NOMO-1 (cell line): ENCODE results near the gene CSRNP2.
A peak's percentile ranks its signal among the peaks of the same experiment; 100 is the strongest.

Source experiments
- DNase-seq, 2 experiments: peaks; one replicate each; lab custom pipeline; 2025; ENCODE audit not compliant: unreplicated experiment in 2 of 2; lab: John Stamatoyannopoulos, UW

CSRNP2 gene, protein sequence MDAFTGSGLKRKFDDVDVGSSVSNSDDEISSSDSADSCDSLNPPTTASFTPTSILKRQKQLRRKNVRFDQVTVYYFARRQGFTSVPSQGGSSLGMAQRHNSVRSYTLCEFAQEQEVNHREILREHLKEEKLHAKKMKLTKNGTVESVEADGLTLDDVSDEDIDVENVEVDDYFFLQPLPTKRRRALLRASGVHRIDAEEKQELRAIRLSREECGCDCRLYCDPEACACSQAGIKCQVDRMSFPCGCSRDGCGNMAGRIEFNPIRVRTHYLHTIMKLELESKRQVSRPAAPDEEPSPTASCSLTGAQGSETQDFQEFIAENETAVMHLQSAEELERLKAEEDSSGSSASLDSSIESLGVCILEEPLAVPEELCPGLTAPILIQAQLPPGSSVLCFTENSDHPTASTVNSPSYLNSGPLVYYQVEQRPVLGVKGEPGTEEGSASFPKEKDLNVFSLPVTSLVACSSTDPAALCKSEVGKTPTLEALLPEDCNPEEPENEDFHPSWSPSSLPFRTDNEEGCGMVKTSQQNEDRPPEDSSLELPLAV

DNA sequence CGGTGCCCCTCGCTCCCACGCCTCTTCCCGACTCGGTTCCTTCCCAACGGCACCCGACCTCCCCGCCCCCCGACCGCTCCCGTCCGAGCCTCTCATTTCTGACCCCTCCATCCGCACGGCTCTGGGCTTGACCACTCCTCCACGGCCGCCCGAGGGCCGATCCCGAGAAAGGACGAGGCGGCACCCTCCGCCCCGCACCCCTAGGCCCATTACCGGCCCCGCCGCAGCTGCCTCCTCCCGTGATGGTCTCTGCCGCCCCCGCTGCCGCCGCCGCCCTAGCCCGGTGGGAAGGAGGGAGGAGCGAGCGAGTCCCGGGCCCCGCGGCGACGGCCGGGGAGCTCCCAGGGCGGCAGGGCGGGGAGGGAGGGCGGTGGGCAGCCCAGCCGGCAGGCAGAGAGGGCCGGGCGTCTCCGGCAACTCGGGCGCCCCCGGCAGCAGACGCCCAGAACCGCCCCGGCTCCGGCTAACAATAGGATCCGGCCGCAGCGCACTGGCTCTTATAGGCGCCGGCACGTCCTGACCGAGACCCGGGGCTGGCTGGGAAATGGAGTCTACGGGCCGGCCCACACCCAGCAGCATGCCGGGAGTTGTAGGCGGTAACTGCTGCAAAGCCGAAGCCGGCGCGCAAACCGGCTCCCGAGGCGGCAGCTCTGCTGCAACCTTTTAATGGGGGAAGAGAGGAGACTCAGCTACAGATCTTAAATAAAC, at the start of gene CSRNP2:
CSRNP2 (minus strand) TSS at position 471 of the 708 bp plus-strand sequence. CDS start 7,035 bp downstream, outside the sequence.
- peak; percentile 96 to 99 for DNase-seq

DNA sequence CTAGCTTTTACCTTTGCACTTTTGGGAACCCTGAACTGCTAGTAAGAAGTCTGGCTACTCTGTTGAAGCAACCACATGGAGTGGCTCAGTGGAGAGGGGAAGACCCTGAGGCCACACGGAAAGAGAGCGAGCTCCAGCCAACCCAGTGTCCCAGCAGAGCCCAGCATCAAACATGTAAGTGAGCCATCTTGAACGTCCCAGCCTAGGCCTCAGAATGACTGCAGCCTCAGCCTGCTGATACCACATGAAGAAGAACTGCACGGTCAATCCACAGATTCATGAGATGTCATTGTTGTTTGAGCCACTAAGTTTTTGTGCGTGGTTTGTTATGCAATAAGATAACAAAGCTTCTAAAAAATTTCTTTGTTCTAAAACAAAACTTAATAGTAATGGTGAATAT, 49.3 kb upstream of the CSRNP2 start:
- no peak for DNase-seq

DNA sequence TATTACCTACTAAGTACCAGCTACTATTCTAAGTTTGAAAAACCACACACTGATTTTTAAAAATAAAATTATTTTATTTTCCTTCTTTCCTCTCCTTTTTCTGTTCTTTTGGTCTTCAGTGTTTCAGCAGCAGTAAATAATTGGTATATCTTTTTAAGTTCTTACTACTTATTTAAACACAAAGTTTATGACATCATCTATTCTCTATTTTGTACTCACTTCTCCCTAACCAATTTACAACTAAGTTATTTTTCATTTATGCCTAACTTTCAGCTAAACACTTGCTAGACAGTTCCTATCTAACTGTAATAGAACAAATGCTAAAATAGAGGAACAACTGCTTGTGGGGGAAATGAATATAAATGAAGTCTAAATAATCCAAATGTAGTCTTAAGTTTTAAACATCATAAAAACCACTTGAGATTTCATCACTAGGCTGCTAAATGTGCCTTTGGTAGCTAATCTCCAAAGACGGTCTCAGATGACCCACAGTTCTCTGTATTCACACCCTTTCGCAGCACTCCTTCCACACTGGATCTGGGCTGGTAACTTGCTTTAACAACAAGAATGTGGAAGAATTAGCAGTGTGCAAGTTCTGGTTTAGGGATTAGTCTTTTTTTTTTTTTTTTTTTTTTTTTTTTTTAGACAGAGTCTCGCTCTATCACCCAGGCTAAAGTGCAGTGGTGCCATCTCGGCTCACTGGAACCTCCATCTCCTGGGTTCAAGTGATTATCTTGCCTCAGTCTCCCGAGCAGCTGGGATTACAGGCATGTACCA, 48.5 kb upstream of the CSRNP2 start:
- DNase-seq, result no peak

DNA sequence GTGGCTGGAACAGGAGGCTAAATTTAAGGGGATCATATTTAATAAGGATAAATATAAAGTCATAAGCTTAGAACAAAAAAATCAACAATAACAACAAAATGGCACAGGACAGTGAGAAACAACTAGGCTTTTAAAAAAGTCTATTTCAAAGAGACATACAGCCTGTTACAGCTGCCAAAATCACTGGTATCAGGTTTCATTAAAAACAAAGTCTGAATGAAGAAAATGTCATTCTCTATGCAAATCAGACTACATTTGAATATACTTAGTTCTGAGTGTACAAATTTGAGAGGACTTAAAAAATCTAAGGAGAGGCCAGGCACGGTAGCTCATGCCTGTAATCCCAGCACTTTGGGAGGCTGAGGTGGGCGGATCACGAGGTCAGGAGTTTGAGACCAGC, 45.5 kb upstream of the CSRNP2 start:
- DNase-seq, result no peak

DNA sequence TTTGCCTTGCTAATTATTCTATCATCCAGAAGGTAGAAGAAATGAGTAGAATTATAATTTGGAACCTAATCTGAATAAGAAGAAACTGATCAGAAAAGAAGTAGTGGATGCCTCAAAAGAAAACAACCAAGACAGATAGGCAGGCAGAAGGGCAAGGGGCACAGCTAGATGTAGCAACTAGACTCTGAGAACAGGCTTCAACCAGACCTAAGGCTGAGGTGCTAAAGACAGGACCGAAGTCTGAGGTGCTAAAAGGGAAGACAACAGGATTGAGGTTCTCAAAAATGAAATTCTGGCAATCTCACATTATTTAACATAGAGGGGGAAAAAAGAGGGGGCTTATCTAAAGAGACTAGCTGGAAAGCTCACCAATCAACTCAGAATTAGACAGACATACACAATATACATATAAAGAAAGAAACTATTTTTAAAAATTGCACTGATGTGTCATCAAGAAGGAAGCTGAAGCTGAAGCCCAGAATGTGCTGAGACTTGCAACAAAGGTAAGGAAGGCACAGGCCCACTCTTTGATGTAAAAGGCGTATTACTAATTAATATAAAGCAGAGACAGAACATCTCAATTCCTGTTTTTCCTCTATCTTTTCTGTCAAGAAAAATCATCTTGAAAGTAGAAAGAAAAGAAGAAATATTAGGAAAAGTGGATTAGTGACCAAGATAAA, 43.8 kb upstream of the CSRNP2 start:
- no peak for DNase-seq

DNA sequence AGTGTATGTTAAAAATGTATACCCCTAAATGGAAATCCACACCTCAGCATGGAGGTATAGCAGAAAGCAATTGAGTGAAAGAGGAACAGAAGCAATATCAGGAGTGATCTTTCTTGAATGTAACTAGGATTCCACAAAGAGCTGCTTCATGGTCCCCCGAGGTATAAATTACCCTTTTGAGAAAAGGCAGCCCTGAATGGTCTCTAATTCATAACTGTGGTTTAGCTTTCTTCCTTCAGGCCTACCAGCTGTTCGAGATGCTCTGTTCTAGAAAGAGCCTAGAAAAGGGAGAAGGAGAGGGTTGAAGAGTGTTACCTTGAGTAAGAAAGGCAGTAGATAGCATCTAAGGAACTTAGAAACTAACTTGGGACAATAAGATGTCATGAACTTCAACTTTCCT, 42.9 kb upstream of the CSRNP2 start:
- no peak for DNase-seq

DNA sequence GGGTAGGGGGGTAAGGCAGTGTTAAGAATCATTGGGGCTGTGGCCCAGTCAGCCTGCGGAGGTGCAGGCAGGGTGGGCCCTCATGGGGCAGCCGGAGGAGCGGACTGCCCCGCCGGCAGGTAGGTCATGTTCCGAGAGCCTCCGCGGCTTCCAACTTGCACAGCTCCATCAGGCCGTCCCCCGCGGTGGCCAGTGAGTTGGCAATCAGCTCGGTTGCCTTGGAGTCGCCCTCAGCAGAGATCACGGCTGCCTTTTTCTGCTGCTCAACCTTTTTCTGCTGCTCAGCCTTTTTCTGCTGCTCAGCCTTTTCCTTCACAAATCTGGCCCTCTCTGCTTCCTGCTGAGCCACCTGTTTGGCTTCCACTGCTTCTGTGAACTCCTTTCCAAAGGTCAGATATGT, 41.1 kb upstream of the CSRNP2 start:
- no peak for DNase-seq

DNA sequence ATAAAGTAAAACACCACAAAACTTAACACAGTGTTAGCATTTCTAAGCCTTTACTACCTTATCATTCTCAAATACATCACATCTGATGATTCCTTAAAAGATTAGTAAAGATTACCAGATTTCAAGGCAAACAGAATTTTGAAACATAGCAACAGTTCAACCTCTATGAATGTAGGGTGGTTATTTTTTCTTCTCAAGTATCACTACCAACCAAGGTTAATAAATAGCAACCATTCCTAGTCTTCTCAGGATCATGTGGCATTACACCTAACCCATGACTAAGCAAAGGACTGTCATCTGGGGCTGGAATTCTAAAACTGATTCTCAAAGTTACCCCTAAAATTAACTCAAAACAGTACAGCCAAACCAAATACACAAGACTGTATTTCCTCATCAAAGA, 39.4 kb upstream of the CSRNP2 start:
- DNase-seq, result no peak

DNA sequence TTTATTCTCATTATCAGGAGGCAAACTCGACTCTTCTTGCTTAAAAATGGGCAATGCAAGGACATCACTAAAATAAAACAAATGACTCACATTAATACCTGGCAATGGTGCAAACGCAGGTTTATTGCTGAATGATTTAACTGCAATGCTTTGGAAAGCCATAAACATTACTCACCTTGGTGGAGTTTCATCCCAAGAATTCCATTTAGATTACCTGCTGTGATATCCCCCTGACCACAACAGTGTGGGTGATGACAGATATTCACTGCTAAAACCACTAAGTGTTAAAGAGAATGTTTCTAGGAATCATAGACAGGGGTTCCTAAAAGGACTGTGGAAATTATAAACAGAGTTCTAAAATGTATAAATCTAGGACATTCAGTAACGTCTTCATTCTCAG, 35.3 kb upstream of the CSRNP2 start:
- no peak for DNase-seq

DNA sequence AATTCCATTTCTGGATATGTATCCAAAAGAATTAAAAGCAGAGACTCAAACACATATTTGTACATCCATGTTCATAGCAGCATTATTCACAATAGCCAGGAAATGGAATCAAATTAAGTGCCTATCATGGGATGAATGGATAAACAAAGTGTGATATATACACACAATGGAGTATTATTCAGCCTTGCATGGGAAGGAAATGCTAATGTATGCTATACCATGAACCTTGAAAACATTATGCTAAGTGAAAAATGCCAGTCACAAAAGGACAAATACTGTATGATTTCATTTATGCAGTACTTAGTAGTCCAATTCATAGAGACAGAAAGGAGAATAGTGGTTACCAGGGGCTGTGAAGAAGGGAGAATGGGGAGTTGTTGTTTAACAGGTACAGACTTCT, 32.1 kb upstream of the CSRNP2 start:
- DNase-seq, result no peak

DNA sequence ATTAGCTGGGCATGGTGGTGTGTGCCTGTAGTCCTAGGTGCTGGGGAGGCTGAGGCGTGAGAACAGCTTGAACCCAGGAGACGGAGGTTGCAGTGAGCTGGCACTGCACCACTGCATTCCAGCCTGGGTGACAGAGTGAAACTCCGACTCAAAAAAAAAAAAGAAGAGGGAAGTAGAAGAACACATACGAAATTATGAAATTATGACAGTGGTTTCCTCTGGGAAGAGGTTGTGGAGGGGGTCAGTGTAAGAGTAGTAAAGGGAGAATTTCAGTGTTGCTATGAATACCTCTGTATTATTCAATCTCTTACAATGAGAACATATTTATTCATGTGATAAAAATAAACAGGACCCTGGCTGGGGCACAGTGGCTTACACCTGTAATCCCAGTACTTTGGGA, 24.7 kb upstream of the CSRNP2 start:
- DNase-seq, result no peak

DNA sequence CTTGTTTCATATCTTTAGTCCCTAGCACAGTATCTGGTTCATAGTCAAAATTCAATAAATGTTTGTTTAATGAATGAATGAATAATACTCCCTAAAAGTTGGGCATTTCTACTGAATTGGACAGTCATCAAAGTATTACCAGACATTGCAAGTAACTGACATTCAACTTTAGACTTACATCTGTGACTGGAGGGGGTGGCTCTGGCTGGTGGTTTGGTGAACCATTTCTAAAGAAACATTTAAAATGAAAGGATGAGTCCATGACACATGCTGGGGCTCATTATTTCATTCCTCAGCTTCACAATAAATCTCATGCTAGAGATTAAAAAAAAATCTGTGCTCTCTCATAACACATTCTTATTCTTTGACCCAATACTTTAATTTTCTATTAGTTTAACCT, 20.6 kb upstream of the CSRNP2 start:
- no peak for DNase-seq

DNA sequence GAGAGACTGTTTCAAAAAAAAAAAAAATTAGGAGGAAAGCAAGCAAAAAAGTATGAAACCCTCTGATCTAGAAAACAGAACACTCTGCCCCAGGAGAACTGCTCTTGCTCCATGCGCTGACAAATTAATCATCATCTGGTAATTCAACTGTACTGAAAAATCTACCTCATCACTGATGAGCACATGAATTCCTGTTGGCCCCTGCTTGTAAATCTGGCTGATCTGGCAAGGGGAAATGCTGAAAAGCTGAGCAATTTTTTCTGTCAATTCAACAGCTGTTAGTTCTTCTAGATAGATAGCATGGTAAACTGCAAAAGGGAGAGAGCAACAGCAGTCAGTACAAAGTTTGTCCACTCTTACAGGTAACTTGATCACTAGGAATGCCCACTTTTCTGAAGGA, 15.2 kb upstream of the CSRNP2 start:
- no peak for DNase-seq

DNA sequence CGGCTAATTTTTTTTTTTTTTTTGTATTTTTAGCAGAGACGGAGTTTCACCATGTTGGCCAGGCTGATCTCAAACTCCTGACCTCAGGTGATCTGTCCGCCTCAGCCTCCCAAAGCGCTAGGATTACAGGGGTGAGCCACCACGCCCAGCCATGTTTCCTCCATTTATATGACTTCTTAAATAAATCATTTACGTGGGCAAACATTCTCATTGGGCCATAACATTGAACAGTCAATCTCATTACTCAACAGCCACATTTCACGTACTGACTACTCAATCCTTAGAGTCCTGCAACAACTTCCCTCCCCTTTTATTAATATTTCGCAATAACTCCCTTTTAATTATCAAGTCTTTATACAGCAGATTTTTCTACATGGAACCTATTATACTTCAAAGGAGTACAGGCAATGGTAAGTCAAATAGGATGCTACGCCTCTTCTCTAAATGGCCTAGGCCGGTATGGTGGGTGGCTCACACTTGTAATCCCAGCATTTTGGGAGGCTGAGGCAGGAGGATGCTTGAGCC, 7.4 kb upstream of the CSRNP2 start:
- DNase-seq, result no peak

DNA sequence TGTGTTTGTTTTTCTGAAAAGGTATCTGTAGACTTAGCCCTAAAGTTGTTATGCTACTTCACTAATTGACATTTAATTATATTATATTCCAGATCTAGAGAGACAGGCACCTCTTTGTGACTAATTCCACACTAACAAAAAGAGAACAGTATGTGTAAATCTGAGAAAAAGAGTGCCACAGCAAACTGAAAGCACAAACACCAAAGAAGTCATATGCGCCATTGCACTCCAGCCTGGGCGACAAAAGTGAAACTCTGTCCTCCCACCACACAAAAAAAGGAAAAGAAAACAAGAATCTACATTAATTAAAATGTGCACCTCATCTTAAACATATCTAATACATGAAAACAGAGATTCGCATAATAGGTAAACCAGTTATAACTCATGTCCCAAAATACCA, 4.4 kb upstream of the CSRNP2 start:
- no peak for DNase-seq

DNA sequence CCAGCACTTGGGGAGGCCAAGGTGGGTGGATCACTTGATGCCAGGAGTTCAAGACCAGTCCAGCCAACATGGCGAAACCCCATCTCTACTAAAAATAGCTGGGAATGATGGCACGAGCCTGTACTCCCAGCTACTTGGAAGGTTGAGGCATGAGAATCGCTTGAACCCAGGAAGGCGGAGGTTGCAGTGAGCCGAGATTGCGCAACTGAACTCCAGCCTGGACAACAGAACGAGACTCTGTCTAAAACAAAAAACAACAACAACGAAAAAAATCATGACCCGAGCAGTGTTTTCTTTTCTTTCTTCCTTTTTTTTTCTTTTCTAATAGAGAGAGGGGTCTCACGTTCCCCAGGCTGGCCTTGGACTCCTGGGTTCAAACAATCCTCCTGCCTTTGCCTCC, 3.5 kb upstream of the CSRNP2 start:
- DNase-seq, result no peak

DNA sequence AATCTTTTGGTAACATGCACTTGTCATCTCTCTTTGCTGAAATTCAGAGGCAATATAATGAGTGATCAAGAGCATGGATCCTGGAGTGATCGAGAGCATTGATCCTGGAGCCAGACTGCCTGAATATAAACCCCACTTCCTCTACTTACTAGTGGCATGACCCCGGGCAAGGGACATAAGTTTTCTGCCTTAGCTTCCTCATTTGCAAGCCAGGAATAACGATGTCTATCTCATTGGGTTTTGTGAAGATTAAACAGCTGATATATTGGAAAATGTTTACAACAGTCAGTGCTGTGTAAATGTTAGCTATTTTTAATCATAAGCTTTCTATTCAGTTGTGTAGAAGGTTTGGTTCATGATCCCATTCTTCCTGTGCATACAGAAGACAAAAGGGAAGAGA, 2.4 kb upstream of the CSRNP2 start:
- peak in 1 of 2 experiments; percentile 47 for DNase-seq

DNA sequence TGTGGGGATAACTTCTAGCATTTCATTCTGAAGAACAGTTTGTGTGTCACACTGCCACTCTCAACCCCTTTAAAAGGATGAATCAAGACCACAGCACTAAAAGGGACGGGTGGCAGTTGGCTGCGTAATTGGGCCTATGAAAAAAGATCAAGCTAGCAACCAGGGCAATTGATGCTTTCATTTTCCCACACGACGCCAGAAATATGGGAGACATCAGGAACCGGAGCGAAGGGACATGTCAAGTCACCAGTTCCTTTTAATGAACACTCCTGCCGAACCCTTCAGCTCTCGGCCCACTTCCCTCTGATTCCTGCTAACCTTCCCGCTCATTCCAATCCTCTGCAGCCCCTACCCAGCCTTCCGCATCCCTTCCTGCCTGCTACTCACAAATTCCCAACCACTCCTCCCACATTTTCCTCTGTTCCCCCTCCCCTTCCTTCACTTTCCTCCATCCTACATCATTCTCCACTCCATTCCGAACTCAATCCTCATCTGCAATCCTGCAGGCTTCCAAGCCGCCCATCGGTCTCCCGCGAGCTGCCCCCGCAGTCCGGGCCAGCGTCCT, 753 bp downstream of the CSRNP2 start:
- peak in 1 of 2 experiments; percentile 16 for DNase-seq

DNA sequence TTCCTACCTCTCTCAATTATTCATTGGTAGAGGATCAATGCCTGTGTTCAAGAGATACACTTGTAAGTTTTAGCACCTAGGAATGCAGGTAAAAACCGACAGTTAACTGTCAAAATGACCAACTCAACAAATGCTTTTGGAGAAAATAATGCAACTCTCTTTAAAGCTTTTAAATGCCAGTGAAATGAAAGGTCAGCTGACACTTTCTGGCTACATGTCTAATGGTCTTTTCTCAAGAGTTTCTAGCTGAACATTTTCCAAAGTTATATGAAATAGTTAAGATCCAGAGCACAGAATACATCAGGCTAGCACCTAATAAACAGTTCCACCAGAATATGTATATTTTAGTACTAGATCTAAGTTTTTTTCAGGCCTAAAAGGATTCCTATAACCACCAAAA, 2.0 kb downstream of the CSRNP2 start:
- no peak for DNase-seq

DNA sequence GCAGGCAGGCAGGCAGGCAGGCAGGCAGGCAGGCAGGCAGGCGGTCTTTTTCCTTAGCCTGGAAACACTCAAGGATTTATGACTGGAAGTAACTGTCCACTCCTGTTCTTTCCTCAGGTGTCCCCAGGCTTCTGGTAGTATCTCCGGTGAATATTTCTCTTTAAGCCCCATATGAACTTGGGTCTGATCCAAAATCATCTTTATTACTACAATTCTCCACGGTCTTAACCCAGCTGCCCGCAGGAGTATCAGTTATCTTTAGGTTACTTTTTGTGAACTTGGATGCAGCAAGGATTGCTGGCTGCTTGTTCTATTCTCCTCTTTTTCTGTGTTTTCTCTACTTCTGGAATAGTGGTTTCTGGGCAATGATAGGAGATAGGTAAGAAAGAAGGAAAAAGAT, 3.3 kb downstream of the CSRNP2 start:
- no peak for DNase-seq
